ENCODE results near the gene STK17A.
A peak's percentile ranks its signal among the peaks of the same experiment; 100 is the strongest.
"Not testable (repeated sequence)": the region's sequence is repeated elsewhere in the genome, so short reads cannot be mapped to it uniquely, and the experiment has no call there.

STK17A gene

DNA sequence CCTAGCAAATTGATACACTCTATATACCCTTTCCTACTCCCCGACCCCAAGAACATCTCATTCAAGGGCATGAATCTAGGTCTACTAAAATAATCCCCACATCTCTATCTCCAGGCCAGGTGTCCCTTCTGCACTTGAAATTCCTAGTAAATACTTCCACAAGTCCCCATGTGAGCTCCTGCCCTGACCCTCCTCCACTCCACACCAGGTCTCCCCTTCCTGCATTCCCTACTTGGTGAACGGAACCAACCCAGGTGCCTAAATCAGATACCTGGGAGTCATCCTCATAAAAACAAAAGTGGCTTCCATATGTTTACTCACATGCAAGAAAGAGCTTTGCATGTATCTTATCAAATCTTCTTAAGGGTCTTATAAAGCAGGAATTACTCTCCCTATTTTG is 77.2 kb downstream of the STK17A start:
- DNase-seq: no peak

DNA sequence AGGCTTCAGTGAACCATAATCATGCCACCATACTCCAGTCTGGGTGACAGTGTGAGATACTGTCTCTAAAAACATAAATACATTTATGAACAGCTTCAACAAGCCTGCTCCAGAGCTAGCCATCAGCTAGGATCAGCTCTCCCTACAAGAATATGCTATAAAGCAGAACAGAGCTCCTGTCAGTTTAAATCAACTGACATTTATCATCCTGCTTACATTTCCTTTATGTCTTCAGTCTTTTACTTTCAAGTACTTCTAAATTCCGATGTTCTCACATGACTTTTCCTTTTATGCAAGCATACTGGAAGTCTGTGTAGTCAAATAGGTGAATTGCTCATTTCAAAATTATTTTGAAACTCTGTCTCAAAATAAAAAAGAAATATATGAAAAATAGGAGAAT is 81.8 kb downstream of the STK17A start:
- DNase-seq: no peak

- DNase-seq: no peak
Measured at GRCh38 chr7:43666938-43667337, 84.0 kb downstream of the STK17A start.

- no peak for DNase-seq
Measured at GRCh38 chr7:43668035-43668434, 85.1 kb downstream of the STK17A start.

DNA sequence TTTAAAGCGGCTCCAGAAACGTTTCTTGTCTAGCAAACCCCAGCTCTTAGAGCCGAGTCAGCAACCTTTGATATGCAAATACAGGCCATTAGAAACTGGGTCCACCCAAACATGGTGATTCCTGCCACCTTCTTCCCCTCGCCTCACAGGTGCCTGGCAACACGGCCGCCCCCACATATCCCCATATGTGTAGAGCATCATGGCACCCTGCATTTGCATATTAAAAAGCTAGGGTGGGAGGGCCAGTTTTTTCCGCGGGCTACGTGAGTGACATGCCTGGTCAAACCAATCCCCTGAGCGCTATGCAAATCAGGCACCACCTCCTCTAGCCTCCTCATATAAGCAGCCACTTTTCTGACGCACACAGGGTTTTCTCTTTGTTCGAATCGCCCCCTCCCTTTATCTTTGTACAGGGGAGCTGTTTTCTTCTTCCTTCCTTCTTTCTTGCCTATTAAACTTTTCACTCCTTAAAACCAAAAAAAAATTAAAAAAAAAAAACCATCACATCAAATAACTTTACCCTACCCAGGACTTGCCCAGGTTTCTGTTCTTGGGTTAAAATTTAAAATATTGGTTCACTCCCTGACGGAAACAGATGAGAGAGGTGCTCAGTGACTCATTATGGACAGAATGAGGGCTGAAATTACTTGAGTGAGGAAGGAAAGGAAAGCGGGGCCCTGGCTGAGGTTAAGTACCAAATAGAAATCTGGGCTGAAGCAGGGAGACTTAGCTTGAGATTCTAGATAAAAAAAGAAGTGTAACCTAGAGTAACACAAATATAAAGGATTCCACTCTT is 86.6 kb downstream of the STK17A start:
- peak; percentile 18 for DNase-seq

DNA sequence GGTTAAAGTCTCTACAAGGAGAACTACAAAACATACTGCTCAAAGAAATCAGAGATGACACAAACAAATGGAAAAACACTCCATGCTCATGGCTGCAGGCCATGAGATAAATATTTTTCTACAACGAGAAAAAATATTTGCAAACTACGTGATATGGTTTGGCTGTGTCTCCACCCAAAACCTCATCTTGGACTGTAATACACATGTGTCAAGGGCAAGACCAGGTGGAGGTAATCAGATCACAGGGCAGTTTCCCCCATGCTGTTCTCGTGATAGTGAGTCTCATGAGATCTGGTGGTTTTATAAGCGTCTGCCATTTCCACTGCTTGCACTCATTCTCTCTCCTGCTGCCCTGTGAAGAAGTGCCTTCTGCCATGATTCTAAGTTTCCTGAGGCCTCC is 88.6 kb downstream of the STK17A start:
- no peak for DNase-seq

DNA sequence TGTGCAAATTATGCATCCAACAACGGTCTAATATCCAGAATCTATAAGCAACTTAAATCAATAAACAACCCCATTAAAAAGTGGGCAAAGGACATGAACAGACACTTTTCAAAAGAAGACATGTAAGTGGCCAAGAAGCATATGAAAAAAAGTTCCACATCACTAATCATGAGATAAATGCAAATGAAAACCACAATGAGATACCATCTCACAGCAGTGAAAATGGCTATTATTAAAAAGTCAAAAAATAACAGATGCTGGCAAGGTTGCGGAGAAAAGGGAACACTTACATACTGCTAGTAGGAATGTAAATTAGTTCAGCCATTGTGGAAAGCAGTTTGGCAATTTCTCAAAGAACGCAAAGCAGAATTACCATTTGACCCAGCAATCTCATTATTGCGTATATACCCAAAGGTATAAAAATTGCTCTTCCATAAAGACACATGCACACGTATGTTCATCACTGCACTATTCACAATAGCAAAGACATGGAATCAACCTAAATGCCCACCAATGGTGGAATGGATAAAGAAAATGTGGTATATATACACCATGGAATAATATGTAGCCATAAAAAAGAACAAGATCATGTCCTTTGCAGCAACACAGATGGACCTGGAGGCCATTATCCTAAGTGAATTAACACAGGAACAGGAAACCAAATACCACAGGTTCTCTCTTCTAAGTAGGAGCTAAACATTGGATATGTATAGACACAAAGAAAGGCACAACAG is 90.5 kb downstream of the STK17A start:
- DNase-seq: not testable (repeated sequence)

DNA sequence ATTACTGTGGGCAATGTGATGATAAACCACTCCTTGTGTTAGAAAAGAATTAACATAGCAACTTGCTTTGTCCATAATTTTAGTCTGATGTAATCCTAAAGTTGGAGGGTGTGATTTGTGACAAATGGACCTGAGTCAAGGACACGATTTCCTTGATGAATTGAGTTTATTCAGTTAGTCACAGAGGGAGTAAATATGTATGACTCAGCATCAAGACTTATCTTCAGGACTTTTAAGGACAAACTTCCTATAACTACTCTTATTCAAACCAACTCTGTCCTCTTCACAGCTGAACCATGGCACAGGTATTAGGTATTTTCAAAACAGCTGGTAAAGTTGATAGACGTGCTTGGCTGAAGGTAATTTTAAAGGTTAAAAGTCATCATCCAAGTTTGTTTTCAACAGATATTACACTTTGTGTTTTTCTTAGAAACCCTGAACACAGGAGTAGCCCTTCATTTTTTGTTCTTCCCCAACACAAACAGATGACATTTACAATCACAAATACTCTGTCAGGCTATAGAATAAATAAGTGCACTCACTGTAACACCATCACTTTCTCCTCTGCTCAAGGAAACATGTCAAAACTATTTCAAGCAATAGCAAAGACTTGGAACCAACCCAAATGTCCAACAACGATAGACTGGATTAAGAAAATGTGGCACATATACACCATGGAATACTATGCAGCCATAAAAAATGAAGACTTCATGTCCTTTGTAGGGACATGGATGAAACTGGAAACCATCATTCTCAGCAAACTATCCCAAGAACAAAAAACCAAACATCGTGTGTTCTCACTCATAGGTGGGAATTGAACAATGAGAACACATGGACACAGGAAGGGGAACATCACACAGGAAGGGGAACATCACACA is 91.9 kb downstream of the STK17A start:
- DNase-seq: no peak
